Stimulated activated naive CD4-positive, alpha-beta T cell (primary cell): Measurements from ENCODE around the gene GRHL1.

Experiments used
- DNase-seq, 6 experiments: peaks; one replicate each; lab custom pipeline; 2025; lab: John Stamatoyannopoulos, UW

Gene GRHL1

DNA sequence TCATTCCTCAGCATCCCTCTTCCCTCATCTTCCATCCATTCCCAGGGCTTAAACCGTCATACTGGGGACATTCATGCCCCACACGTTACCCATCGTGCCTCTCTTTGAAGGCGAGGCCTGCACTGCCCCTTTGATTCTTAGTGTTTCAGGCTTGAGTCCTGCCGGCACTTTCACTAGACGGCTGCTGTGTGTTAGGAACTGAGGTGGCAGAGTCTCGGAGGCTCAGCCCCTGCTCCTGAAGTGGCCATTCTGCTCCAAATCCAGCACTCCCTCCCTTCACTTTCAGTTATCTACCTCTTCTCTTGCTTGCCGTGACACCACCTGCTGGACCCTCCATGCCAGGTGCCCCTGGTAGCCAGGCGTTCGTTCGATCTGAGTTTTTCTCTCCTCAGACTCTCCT, 43.0 kb downstream of the GRHL1 start:
- no peak for DNase-seq

DNA sequence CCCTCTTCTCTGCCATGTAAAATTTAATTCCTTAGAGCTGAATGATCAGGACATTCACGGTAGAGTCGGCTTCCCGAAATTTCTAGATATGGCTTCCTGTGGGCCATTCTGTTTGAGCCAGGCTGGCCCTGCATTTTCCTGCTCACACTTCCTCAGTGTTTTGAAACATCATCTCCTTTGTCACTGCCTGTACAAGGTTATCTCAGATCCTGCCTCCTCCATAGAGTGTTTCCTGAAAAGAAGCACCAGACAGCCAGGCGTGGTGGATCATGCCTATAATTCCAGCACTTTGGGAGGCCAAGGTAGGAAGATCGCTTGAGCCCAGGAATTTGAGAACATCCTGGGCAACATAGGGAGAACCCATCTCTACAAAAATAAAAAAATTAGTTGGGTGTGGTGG, 43.6 kb downstream of the GRHL1 start:
- no peak for DNase-seq

DNA sequence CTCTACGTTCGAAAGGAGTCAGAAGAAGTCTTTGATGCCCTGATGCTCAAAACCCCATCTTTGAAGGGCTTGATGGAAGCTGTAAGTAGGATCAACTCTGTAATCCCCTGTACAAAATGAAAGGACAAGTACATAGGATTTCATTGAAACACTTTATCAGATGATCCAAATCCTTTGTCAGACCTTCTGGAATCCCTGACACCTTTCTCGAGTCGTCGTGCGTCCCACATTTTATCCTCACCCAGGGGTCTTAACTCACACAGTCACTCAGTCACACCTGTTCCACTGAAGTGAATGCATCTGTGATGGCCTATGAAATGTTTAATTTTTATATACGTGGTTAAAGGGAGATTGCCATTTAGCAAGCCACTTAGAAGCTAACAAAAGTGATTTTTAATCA, 44.8 kb downstream of the GRHL1 start:
- DNase-seq = no peak

DNA sequence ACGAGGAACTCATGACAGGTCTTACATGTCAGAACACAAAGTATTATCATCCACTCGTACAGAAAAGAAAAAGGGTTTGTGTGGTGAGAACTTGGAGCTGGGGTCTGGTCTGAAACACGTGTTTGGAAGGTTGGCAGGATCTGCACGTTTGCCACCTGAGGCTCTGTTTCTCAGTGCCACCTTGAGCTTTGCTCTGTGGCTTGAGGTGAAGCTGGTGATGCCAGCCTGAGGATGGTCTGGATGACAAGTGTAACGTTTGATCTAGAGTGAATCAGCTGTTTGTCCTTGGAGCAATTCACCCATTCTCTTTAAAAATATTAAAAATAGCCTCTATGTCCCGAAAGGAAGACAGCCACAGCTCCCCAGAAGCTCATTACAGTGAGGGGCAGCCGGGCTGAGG, 46.4 kb downstream of the GRHL1 start:
- DNase-seq = no peak

DNA sequence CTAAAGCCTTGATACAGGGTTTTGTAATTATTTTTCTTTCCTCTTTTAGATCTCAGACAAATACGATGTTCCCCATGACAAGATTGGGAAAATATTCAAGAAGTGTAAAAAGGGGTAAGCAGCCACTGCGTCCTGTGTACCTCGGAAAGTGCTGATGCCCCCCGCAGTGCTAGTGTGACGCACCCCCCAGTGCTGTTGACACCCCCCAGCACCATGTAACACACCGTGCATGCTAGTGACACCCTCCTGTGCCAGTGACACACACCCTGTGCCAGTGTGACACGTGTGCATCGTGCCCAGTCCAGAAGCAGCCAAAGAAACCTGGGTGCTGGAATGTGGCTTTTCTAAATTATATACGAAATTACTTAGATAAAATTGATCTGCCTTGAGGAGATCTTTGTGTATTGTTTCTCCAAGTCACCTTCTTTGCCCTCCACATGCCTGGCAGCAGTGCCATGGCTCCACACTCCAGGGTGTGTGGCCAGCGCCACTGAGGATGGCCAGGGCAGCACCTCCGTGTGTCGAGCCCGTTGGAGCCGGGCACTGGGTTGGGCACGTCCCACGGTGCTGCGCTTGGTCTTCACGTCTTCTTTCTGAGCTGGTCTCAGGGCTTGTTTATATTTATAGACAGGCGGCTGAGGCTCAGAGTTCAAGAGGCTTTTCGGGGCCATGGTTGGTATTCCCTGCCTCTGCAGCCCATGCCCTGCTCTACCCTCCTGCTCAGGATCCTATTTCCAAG, 47.6 kb downstream of the GRHL1 start:
- DNase-seq = no peak

DNA sequence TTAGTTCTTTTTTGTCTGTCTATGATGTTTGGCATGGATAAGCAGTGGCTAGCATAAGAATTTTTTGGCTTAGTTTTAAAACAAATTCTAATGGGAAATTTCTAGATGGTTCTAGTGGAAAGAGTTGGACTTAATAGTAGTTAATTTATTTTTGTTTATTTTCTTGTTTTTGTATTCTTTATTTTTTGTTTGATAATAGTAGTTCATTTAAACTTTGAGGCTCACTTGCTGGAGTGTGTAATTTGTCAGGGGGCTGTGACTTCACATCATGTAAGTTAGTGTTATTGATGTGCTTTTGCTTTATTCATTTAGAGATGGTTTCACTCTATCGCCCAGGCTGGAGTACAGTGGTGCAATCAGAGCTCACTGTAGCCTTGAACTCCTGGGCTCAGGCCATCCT, 48.2 kb downstream of the GRHL1 start:
- DNase-seq = no peak

DNA sequence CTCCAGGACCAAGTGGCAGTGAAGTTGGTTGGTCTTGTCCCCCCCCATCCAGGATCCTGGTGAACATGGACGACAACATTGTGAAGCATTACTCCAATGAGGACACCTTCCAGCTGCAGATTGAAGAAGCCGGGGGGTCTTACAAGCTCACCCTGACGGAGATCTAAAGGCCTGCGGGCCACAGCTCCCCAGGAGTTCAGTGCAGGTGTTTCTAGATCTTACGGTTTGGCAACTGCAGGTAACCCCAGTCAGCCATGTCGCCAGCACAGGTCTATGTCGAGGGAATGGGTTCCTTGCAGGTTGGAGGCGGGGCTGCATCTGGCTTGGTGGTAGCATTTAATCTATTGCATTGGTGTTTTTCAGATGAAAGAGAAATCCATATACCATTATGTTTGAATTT, 49.0 kb downstream of the GRHL1 start:
- DNase-seq = no peak

DNA sequence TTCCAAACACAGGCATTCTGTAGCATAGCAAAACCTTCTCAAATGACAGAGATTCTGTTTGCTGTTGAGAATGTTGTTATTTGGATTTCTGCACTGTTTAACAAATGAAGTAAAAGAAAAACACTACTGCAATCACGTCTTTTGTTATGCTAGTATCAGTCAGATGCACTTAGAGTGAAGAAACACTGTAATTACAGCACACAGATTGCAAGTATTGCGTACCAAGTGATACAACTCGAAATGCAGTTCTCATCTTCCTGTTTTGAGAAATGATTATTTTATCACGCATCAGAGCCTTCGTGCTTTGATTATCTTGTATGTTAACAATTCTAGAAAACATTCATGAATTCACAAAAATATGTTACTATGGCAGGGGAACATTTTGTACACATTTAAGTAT, 50.1 kb downstream of the GRHL1 start:
- DNase-seq = no peak

DNA sequence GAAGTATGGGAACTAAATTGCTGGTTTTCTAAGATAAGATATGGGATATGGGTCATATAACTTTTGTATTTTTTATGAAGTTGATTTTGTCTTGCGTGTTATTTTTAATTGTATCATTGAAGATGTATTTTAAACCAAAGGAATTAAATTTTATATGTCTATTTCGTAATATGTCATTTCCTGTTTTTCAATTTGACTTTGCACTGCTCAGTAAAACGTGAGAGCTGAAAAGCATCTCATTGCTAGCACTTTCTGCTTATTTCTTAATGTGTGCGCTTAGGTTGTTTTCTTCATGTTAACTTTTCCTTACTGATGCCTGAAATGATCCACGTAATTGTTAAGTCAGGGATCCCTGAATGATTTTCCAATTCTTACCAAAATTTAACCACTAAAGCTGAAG, 50.6 kb downstream of the GRHL1 start:
- DNase-seq = no peak

DNA sequence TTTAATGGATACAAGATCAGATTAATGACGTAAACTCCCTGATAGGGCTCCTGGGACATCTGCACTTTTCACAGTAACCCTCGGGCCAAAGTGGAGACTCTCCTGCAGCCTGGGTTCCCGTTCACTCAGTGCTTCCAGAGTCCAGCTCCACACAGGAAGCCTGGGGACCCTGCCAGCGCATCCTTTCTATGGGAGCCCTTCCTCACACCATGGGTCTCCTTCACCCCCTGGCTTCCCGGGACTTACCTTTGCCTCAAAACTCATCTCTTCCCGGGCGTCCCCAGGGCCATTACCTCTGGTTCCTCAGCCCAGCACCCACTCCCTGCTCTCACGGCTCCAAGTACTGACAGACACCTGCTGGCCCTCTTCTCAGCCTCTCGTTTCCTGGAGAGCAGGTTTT, 51.2 kb downstream of the GRHL1 start:
- no peak for DNase-seq

DNA sequence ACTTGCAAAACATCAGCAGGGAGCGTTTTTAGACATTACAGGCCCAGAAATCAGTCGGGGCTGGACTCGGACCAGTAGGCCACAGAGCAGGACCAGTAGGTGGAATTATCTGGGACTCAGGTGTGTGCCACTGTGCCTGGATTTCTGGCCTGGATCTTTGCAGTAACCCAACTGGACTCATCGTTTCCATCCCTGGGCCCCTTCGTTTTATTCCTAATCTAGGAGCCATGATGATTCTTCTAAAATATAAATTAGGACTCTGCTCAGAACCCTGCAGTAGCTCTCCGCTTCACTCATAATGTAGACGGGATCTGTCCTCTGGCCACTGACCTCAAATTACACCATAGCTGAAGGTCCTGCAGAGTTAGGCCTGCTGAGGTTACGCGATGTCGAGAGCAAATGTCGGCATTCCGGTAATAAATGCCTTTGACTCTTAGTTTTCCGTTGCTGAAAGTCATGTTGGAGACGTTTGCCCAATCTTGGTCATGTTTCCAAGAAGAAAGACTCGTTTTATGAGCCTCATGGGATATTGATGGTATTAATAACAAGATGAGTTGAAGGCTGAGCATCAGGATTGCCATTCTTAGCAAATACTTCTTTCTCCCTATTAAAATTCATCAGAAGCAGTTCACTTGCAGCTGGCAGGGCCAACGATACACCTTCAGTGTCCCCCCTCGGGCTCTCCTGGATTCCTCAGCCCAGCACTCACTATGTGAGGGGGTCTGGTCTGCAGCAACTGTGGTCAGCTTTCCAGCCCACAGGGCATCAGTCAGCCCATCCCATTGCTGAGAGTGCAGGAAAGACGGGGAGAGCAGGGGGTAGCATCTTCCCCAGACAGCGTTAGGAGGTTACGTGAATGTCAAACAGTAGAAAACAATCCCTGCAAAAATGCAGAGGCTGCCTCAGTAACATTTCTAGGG, 52.0 kb downstream of the GRHL1 start:
- no peak for DNase-seq

DNA sequence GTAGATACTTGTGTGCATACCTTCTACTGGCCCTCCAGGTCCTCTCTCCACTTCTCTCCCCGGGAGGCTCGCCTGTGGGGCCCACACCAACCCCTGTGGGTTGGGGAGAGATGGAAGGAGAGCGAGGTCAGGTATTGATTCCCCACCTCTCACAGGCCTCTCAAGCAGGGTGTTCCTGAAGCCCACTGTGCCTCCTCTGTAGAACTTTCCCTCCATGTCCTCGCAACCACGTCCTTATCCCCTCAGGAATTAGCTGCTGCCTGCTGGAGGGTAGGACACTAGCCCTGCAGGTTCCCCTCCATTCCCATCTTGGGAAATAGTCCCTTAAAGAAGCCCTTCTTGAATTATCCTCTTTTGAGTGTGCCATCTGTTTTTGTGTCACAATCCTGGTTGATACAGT, 52.9 kb downstream of the GRHL1 start:
- no peak for DNase-seq

DNA sequence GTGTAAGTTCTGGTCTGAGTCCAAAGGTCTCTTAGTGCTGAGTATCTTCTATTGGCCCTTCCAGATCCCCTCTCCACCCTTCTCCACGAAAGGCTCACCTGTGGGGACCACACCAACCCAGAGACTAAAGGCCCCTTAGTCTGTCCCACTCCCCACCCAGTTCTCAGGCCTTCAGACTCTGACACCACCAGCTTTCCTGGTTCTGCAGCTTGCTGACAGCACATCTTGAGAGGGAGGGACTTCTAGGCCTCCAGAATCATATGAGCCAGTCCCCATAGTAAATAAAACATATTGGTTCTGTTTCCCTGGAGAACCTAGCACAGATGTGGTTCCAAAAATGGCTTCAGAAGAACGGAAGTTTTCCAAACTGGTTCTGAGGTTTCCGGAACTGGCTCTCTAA, 53.3 kb downstream of the GRHL1 start:
- no peak for DNase-seq

DNA sequence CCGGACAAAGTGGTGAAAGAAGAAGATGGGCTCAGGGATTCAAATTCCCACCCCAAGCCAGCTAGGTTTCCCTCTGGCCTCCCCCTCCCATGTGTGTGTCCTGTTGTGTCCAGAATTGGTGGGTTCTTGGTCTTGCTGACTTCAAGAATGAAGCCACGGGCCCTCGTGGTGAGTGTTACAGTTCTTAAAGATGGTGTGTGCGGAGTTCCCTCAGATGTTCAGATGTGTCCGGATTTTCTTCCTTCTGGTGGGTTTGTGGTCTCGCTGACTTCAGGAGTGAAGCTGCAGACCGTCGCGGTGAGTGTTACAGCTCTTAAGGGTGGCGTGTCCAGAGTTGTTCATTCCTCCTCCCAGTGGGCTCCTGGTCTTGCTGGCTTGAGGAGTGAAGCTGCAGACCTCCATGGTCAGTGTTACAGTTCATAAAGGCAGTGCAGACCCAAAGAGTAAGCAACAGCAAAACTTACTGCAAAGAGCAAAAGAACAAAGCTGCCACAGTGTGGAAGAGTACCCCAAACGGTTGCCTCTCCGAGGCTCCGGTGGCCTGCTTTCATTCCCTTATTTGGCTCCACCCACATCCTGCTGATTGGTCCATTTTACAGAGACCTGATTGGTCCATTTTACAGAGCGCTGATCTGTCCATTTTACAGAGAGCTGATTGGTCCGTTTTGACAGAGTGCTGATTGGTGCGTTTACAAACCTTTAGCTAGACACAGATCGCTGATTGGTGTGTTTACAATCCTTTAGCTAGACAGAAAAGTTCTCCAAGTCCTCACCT, 54.2 kb downstream of the GRHL1 start:
- DNase-seq = no peak

DNA sequence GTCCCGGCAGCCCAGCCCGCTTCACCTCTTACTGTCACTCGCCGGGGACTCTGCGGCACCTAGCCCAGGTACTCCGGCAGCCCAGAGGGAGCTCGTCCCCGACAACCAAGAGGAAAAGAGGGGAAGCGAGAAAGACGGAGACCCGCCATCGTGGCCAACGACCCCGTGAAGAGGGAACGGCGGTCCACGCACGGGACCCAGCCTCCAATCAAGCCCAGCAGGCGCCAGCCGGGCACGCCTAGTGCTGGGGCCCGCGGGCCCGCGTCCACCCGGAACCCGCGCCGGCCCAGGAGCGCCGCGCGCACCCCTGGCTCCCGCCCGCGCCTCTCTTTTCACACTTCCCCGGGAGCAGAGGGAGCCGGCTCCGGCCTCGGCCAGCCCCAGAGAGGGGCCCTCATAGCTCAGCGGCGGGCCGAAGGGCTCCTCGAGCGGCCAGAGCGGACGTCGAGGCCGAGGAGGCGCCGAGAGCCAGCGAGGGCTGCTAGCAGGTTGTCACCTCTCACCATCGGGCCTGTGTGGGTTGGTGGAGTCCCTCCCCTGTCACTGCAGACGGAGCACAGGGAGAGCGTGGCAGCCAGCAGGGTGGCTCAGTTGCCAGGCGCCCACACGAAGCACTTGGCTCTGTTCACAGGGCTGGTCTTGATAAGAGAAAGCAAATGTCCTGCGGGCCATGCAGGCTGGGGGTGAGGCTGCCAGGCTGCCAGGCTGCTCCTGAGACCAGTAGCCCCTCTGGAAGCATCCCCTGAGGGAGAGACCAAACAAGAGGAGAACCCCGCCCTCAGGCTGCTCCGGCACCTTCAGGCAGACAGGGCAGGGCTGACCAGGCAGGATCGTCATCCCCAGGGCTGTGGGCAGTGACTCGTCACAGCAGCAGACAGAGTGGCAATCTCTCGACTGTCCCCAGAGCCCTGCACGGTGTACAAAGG, 55.0 kb downstream of the GRHL1 start:
- no peak for DNase-seq

DNA sequence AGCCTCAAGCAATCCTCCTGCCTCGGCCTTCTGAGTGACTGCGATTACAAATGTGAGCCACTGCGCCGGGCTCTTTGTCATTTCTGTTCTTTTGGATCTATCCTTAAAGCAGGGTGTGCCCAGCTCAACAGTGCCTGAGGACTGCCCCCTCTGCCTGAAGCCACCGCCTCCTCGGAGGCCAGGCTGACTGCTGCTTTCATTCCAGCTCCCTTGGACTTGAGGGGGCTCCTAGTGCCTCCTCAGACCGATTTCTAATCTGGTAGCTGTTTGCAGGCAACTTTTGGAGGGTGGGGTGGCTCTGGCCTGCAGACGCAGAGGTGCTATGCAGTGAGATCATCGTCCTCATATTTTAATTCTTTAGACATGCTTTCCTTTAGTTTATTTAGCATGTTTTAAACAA, 55.9 kb downstream of the GRHL1 start:
- DNase-seq = no peak

DNA sequence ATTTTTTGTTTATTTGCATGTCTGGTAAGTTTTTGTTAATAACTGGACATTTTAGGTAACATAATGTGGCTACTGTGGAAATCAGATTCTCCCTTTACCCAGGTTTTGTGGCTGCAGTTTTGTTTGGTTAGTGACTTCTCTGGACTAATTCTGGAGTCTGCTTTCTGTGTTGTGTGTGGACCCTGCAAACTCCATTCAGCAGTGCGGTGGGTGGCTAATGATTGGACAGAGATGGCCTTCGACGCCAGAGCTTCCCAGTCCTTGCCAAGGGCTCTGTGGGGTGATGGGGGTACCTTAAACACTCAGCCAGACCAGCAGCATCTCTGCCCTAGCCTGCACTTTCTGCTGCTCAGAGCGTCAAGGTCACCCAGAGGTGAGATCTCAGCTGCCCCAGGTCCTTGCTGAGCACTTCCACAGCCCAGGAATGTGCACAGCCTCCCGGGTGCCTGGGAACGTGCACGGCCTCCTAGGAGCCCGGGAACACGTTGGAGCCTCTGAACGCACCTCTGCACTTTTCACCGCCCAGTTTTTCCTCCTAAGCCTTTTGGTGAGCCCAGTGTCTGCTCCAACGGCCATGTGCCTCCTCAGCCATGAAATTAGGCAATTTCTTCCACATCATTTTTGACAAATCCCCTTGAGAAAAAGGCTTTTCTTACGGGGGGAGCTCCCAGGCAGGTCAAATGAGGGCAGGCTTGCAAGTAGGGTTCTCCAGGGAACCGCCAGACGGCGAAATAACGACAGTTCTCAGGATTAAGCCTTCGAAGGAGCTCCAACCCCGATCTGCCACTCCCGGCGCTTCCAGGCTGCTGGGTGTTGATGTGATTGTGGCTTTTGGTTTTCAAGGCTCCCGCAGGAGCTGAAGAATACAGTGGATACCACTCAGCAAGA, 56.7 kb downstream of the GRHL1 start:
- DNase-seq = no peak

DNA sequence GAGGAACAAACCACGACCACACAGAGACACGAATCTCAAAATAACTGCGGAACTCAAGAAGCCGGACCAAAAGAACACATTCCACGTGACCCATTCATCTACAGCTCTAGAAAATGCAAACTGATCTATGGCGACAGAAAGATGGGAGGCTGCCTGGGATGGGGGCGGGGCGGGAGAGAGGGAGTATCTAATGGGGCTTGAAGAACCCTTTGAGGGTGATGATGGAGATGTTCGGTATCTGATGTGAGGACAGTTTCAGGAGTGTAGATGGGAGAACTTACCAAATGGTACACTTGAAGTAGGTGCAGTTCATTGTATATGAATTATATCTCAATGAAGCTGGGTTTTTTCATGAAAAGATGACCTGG, 57.3 kb downstream of the GRHL1 start:
- DNase-seq = no peak

DNA sequence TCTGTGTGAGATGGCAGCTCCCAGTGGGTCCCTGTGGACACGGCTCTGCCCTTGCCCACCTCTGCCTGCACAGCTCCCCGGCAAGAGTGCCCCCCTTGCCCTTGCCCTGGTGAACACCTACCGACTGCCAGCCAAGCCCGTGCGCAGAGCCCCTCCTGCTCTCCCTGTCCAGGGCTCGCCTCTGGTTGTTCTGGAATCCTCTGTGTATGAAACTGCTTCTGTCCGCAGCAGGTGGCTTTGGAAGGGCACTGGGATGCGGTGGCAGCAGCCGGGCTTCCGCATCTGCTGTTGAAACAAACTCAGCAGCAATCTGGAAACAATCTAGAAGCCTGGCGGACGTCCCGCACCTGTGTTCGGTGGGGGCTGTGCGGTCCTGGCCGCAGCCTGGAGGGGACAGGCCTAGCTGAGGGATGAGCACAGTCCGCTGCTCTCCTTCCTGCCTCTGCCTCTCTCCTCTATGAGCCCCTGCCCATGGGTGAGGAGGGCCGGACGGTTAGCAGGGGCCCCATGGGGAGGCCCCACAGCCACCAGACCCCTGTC, 57.8 kb downstream of the GRHL1 start:
- DNase-seq = no peak
